Rectal smooth muscle tissue (tissue), 1 donor: ENCODE measurements around the gene CUL4A.

Source experiments
- H3K27ac ChIP-seq: one replicate; pipeline ENCODE4 v1.7.0; 2013; ENCODE audit warnings: low read depth, low read length, inconsistent platforms
- H3K27me3 ChIP-seq: one replicate; pipeline ENCODE4 v1.7.0; 2013; ENCODE audit warnings: low read length; ENCODE audit not compliant: control insufficient read depth, insufficient read depth
- H3K36me3 ChIP-seq: one replicate; pipeline ENCODE4 v1.7.0; 2013; ENCODE audit warnings: low read length; ENCODE audit not compliant: control insufficient read depth, insufficient read depth
- H3K4me1 ChIP-seq: one replicate; pipeline ENCODE4 v1.7.0; 2013; ENCODE audit warnings: low read length; ENCODE audit not compliant: control insufficient read depth, insufficient read depth
- H3K4me3 ChIP-seq: one replicate; pipeline ENCODE4 v1.7.0; 2013; ENCODE audit warnings: low read length
- H3K9ac ChIP-seq: one replicate; pipeline ENCODE4 v1.7.0; 2013; ENCODE audit warnings: low read length

CUL4A gene

DNA sequence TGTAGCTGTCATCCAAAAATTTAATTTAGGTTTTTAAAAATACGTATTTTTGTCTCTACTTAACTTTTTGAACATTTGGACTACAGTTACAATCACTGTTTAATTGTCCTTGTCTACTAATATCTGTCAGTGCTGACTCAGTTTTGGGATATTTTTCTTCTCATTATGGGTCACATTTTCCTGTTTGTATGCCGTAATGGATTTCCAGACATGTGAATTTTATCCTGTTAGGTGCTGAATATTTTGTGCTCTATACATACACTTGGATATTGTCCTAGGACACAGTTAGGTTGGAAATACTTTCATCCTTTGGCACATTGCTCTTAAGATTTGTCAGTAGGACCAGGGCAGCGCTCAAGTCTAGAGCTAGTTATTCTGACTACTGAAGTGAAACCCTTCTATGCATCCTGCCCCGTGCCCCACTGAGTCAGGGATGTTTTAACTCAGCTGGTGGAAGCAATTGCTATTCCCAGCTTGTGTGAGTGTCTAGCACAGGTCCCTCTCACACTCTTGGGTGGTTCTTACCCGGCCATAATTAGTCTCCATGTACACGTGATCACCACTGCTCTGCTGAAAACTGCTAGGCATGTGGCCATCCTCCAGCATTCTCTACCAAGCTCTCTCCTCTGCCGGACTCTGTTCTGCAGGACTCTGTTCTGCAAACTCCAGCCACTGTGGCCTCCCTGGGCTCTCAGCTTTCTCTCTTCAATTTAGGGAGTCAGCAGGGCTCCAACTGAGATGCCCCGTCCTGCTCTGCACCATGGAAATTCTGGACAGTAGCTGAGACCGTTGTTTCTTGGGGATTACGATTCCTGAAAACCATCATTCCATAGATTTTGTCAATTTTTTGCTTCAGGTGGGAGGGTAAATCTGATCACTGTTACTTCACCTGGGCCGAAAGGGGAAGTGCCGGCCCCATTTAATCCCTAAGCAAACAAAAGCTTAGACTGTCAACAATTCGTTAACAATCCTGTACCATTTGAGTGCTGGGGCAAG lies 39.8 kb upstream of the CUL4A start:
- H3K36me3 ChIP-seq, result peaks cover 3% of the 10 kb centered on the region
- no peaks in the 10 kb centered on the region for H3K27me3 ChIP-seq
- H3K27ac ChIP-seq, result no peak overlapping the region
- no peaks in the 10 kb centered on the region for H3K4me1 ChIP-seq
- H3K9ac ChIP-seq, result no peak overlapping the region
- no peak overlapping the region for H3K4me3 ChIP-seq

- H3K27ac ChIP-seq, result no peak overlapping the region
- H3K9ac ChIP-seq, result no peak overlapping the region
- peaks cover 6% of the 10 kb centered on the region for H3K36me3 ChIP-seq
- H3K4me3 ChIP-seq, result no peak overlapping the region
- no peaks in the 10 kb centered on the region for H3K4me1 ChIP-seq
- no peaks in the 10 kb centered on the region for H3K27me3 ChIP-seq
Measured at GRCh38 chr13:113170511-113170910, 38.9 kb upstream of the CUL4A start.

- Histone ChIP-seq H3K9ac (no peak overlapping the region), H3K4me1 (no peaks in the 10 kb centered on the region), H3K27me3 (no peaks in the 10 kb centered on the region), H3K4me3 (no peak overlapping the region), H3K36me3 (peaks cover 6% of the 10 kb centered on the region), H3K27ac (no peak overlapping the region)
Measured at GRCh38 chr13:113171250-113172125, 37.9 kb upstream of the CUL4A start.

DNA sequence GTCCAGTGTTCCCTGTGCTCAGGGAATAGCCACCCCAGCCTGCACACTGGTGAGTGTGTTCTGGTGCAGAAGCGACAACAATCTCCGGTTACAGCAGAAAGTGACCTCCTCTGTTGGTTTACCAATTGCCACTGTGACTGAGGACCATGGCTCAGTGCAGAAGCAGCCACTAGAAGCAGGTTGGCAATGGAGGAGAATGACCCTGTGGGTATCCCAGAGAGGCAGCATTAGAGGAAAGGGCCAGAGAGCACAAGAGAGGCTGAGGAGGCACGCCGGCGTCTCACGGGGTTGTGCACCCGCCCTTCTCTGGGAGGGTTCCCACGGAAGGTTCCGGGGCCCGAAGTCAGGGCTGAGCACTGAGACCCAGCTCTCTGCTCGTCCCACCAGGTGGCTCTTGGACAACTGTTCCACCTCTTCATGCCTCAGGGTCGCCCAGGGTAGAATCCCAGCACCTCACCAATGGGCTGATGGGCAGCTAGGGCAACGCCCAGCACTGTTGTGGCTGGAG lies 36.9 kb upstream of the CUL4A start:
- Histone ChIP-seq H3K36me3 (peaks cover 6% of the 10 kb centered on the region), H3K27me3 (no peaks in the 10 kb centered on the region), H3K27ac (no peak overlapping the region), H3K4me1 (no peaks in the 10 kb centered on the region), H3K4me3 (no peak overlapping the region), H3K9ac (no peak overlapping the region)

- H3K27me3 ChIP-seq, result no peaks in the 10 kb centered on the region
- no peak overlapping the region for H3K27ac ChIP-seq
- H3K4me1 ChIP-seq, result no peaks in the 10 kb centered on the region
- H3K36me3 ChIP-seq, result peaks cover 15% of the 10 kb centered on the region
- no peak overlapping the region for H3K4me3 ChIP-seq
- H3K9ac ChIP-seq, result no peak overlapping the region
Measured at GRCh38 chr13:113176280-113176679, 33.1 kb upstream of the CUL4A start.

DNA sequence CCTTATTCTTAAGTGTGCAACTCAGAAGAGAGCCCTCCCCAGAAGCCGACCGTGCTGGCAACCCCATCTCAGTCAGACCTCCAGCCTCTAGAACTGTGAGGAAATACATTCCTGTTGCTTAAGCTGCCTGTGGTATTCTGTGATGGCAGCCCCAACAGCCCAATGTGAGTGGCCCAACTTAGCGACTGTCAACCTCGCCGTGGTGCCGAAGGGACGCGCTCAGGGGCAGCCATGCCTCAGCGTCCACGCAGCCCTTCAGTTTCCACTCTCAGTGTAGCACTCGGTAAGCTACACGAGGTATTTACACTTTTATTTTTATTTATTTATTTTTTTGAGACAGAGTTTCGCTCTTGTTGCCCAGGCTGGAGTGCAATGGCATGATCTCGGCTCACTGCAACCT lies 32.6 kb upstream of the CUL4A start:
- no peak overlapping the region for H3K4me3 ChIP-seq
- no peaks in the 10 kb centered on the region for H3K4me1 ChIP-seq
- no peak overlapping the region for H3K9ac ChIP-seq
- no peak overlapping the region for H3K27ac ChIP-seq
- no peaks in the 10 kb centered on the region for H3K27me3 ChIP-seq
- peaks cover 14% of the 10 kb centered on the region for H3K36me3 ChIP-seq

DNA sequence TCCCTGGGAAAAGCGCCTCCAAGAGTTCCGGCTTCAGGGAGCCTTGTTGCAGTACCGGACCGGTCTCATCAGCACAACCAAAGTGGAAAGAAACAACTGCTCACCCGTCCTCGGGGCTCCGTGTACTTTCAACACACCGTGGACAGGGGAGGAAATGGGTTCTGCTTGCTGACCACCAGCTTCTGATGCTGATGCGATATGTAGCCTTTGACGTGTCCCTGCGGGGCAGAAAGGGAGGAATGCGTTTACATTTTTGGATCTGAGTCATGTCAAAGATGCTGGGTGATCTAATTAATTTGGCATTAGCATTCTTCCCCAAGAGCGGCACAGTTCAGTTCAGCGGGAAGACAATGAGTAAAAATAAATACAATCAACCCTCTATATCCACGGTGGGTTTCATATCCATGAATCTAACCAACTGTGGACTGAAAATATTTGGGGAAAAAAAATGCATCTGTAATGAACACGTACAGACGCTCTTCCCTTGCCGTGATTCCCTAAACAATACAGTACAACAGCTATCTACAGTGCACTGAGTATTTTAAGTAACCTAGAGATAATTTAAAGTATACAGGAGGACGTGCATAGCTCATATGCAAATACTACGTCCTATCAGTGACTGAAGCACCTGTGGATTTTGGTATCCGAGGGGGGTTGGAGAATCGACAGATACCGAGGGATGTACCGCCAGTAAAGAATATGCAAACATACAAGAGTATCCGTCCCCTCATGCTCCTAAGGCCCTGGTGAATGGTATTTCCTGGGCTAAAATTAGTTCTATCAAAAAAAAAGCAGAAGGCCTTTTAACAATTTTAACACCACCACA lies 31.1 kb upstream of the CUL4A start:
- no peaks in the 10 kb centered on the region for H3K4me1 ChIP-seq
- H3K4me3 ChIP-seq, result no peak overlapping the region
- H3K27me3 ChIP-seq, result no peaks in the 10 kb centered on the region
- no peak overlapping the region for H3K9ac ChIP-seq
- peaks cover 14% of the 10 kb centered on the region for H3K36me3 ChIP-seq
- no peak overlapping the region for H3K27ac ChIP-seq

DNA sequence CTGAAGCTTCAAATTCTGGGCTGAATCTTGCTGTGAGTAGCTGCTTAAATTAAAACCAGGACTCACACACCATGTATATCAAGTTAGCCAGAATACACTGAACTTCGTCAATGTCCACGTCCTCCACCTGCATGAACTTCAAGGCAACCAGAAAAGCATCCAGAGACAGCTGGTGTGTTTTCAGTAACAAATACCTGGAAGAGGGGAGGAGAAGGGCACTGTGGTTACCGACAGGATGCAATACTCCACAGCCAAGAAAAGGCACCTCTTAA lies 30.6 kb upstream of the CUL4A start:
- Histone ChIP-seq H3K36me3 (peaks cover 18% of the 10 kb centered on the region), H3K27ac (no peak overlapping the region), H3K4me1 (no peaks in the 10 kb centered on the region), H3K27me3 (no peaks in the 10 kb centered on the region), H3K4me3 (no peak overlapping the region), H3K9ac (no peak overlapping the region)

DNA sequence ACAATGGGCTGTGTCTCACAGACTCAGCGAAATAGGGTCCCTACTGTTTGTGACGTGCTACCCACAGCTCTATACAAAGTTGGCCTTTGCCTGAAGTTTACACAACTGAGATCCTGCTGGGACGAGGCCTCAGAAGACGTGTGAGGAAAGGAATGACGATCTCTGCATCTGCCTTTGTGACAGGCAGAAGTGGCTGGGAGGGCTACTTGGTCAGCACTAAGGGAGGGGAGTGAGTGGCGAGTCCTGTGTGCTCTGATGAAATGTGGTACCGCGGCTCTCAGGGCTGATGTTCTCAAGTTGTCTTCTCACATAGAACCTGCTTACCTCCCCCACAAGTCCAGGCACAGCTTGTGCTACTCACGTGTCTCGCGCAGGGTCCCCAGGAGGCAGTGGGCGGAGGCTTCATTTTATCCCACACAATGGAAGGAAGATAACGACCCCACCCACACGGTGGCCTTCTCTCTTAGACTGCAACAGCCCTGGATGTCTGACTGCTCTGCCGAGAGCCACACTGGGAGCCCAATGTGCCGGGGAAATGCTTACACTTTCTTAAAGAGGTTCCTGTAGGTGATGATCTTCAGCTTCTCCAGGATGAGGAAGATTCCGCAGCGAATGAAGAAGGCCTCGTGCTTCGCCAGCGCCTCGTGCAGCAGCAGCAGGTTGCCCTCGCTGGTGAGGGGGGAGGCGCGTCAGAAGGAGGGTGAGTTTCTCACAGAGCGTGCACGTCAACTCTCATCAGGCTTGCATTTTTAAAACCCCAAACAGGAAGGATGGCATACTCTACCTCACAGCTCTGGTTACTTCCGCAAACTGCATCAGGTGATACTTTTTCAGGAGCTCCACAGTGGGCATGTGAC lies 29.8 kb upstream of the CUL4A start:
- peaks cover 20% of the 10 kb centered on the region for H3K36me3 ChIP-seq
- H3K27ac ChIP-seq, result no peak overlapping the region
- H3K4me1 ChIP-seq, result no peaks in the 10 kb centered on the region
- H3K27me3 ChIP-seq, result no peaks in the 10 kb centered on the region
- H3K9ac ChIP-seq, result no peak overlapping the region
- no peak overlapping the region for H3K4me3 ChIP-seq

DNA sequence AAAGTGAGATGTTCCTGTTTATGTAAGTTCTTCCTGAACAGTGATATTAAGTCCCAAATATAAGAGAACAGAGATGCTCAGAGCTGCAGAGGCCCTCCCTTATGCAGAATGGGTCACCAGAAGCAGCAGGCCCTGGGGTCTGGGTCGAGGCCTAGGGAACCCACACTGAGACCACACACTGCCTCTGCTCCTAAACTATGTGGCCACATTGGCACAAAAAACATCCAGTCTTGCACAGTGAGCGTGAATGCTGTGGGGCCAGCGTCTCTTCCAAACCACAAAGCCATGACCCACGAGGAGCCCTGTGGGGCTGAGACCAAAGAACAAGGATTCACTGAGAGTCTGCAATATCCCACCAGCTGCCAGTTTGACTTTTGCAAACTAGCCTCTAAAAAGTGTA lies 27.4 kb upstream of the CUL4A start:
- H3K36me3 ChIP-seq, result peaks cover 19% of the 10 kb centered on the region

DNA sequence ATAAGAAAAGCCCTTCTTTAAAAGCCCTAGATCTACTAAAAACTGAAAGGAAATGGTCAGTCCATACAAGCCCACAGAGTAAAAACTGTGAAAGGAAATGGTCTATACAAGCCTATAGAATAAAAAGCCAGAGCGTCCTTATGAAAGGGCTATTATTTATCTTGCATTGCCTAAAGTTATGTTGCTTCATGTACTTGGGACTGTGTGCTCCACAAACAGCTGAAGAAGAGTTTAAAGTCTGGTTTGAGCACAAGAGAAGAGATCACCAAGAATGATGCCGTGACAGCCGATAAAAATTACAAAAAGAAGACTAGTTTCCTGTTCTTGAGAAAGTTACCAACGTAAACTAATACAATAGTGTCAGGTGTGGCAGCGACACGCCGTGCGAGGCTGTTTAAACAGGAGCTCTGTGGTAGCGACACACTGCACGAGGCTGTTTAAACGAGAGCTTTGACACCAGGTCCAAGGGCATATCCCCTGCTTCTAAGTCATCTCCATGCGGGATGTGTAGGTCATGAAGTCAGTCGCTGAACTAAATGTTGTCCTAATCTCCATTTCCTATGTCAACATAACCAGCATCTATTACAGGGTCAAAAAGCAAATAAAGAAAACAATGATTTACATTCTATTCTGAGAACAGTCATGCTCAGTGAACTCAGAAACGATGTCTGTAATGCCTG lies 25.8 kb upstream of the CUL4A start:
- no peak overlapping the region for H3K27ac ChIP-seq
- no peaks in the 10 kb centered on the region for H3K27me3 ChIP-seq
- no peak overlapping the region for H3K4me3 ChIP-seq
- H3K9ac ChIP-seq, result no peak overlapping the region
- peaks cover 26% of the 10 kb centered on the region for H3K36me3 ChIP-seq
- no peaks in the 10 kb centered on the region for H3K4me1 ChIP-seq

More for the DNA sequence above, 27.4 kb upstream of the CUL4A start:
- Histone ChIP-seq H3K9ac (no peak overlapping the region), H3K27me3 (no peaks in the 10 kb centered on the region), H3K27ac (no peak overlapping the region), H3K4me3 (no peak overlapping the region), H3K4me1 (no peaks in the 10 kb centered on the region)
